Pancreas (tissue), 10 donors: ENCODE results near the gene PXYLP1. TPM values are rescaled to one million over a fixed set of nuclear protein-coding genes. Genes with fewer than 3 reads are reported as not detected.

ENCODE experiments used
- ATAC-seq, 4 donors: fragments of 200-7000 bp; cut with Tn5 transposase; one replicate each; pipeline versions ENCODE4 v1.8.0 to v1.9.1; 2020; ENCODE audit warnings: mild to moderate bottlenecking in 4 of 4, moderate library complexity in 4 of 4
- DNase-seq, 6 donors: peaks; one replicate each; pipeline ENCODE4 v3.0.0-alpha.2; 2020
- FAIRE-seq: peaks from 2 replicates; lab custom pipeline; 2012; peaks lifted over from hg19 to GRCh38; lab: Jason Lieb, UNC
- H3K27ac ChIP-seq, 4 donors: fragments of 200-600 bp; sonication (generic); 1 replicate in 3 of 4; 2 replicates in 1 of 4; pipeline versions ENCODE4 v1.5.0 to v1.8.0; 2020
- H3K27me3 ChIP-seq, 4 donors: fragments of 200-600 bp; one replicate each; pipeline ENCODE4 v1.8.0; 2021
- H3K36me3 ChIP-seq, 3 donors: fragments of 200-600 bp; sonication (generic) in 1 of 3; one replicate each; pipeline versions ENCODE4 v1.5.0 to v1.8.0; 2020 to 2021
- H3K4me1 ChIP-seq, 3 donors: fragments of 200-600 bp; one replicate each; pipeline ENCODE4 v1.8.0; 2021
- H3K4me3 ChIP-seq, 4 donors: fragments of 200-600 bp; sonication (generic) in 2 of 4; one replicate each; pipeline versions ENCODE4 v1.5.0 to v1.8.0; 2020 to 2021
- H3K9me3 ChIP-seq, 4 donors: fragments of 200-600 bp; one replicate each; pipeline ENCODE4 v1.8.0; 2021
- CTCF ChIP-seq, 4 donors: fragments of 200-600 bp; sonication (generic) in 3 of 4; IDR thresholded peaks; one replicate each; pipeline versions ENCODE4 v1.5.0 to v1.8.0; 2021; ENCODE audit warnings: antibody characterized with exemption in 4 of 4
- WGBS, 2 donors: extraction: QIAGEN DNeasy Blood & Tissue Kit; methylation state at CpG; one replicate each; pipeline ENCODE4 v1.1.7; 2013; 5-methylcytosine and 5-hydroxymethylcytosine counted together
- intact Hi-C, 3 donors: fragments of 100-400 bp; cut with DNase I; formaldehyde crosslinking; loops; one replicate each; pipeline versions ENCODE4 v1.11.1 to v1.14.2; 2022
- polyA plus RNA-seq, 2 donors: library from polyadenylated mRNA; stranded (reverse); fragments of 200-250 nt; gene quantifications; one replicate each; pipeline ENCODE4 v1.2.3, GENCODE V29; 2013
- total RNA-seq, 6 donors: library from RNA; stranded (reverse); fragmentation: NEBNext Ultra II Directional in 4 of 6; extraction: Animal tissue kit (Norgen Biotek cat#: 25700) in 4 of 6; gene quantifications; one replicate each; pipeline versions ENCODE4 v1.2.1 to v1.2.4, GENCODE V29; 2021 to 2023
- donor health status: healthy with polysubstance abuse.
- donor health status: DM: no; HTN: no; CAD: no; lungs with moderate emphysema.
- donor health status: DM: no; HTN: no; CAD: no.
- donor health status: control.
- donor health status: control.
- donor health status: Bipolar disorder and iron deficiency.
- donor health status: DM: yes; HTN: yes; CAD: no.
- donor health status: DM: no; HTN: no; CAD: no.
- donor health status: DM: no; HTN: no; CAD: no.
- donor health status: DM: yes; HTN: yes; CAD: no.

Gene PXYLP1
- total and polyA plus RNA-seq, 8 donors: 6.0 to 11.6 (median 7.7) TPM

GRCh38 chr3:141256820-141257219 lies 25.2 kb downstream of the PXYLP1 start:
- ATAC-seq: no peak
- no peak for FAIRE-seq
- WGBS, 2 donors: 87 to 95% methylated on average over 6 of the region's 6 CpGs

GRCh38 chr3:141257961-141258360 lies 26.3 kb downstream of the PXYLP1 start:
- ATAC-seq (no peak), FAIRE-seq (no peak), DNase-seq (no peak)
- no peaks in the 10 kb centered on the region for H3K4me1 ChIP-seq
- no peaks in the 10 kb centered on the region for H3K27me3 ChIP-seq
- H3K36me3 ChIP-seq: no peaks in the 10 kb centered on the region
- no peak overlapping the region for H3K27ac ChIP-seq
- 90% methylated on average over 8 of the region's 8 CpGs for WGBS, 2 donors
- intact Hi-C loops: no loop called here
- H3K4me3 ChIP-seq: no peak overlapping the region
- no peaks in the 10 kb centered on the region for H3K9me3 ChIP-seq
- no peak for TF ChIP-seq CTCF (IDR thresholded peaks at IDR 0.05)

More at GRCh38 chr3:141256820-141257219, 25.2 kb downstream of the PXYLP1 start:
- no peak for DNase-seq
- no peak for TF ChIP-seq CTCF (IDR thresholded peaks at IDR 0.05)
- intact Hi-C loops: no loop called here
- H3K4me3 ChIP-seq: no peak overlapping the region
- no peaks in the 10 kb centered on the region for H3K4me1 ChIP-seq
- H3K9me3 ChIP-seq: no peaks in the 10 kb centered on the region
- no peaks in the 10 kb centered on the region for H3K27me3 ChIP-seq
- no peak overlapping the region for H3K27ac ChIP-seq
- H3K36me3 ChIP-seq: no peaks in the 10 kb centered on the region

- H3K27ac ChIP-seq: no peak overlapping the region
- no peaks in the 10 kb centered on the region for H3K27me3 ChIP-seq
- H3K9me3 ChIP-seq: no peaks in the 10 kb centered on the region
- TF ChIP-seq CTCF (IDR thresholded peaks at IDR 0.05): no peak
- H3K4me1 ChIP-seq: no peaks in the 10 kb centered on the region
- WGBS, 2 donors: 69 to 92% methylated on average over 2 of the region's 2 CpGs
- H3K4me3 ChIP-seq: no peak overlapping the region
- intact Hi-C loops: no loop called here
- no peak for ATAC-seq
- DNase-seq: no peak
- no peaks in the 10 kb centered on the region for H3K36me3 ChIP-seq
- no peak for FAIRE-seq
Observed at GRCh38 chr3:141258973-141259372, 27.3 kb downstream of the PXYLP1 start.

GRCh38 chr3:141259821-141260629 lies 28.4 kb downstream of the PXYLP1 start:
- intact Hi-C loops: no loop called here
- Histone ChIP-seq H3K4me3 (no peak overlapping the region), H3K27ac (no peak overlapping the region), H3K4me1 (no peaks in the 10 kb centered on the region), H3K9me3 (no peaks in the 10 kb centered on the region), H3K27me3 (no peaks in the 10 kb centered on the region), H3K36me3 (no peaks in the 10 kb centered on the region)
- no peak for TF ChIP-seq CTCF (IDR thresholded peaks at IDR 0.05)
- FAIRE-seq (no peak), ATAC-seq (no peak), DNase-seq (no peak)
- WGBS, 2 donors: 81 to 85% methylated on average over 15 of the region's 15 CpGs

- intact Hi-C loops: no loop called here
- DNase-seq (no peak), ATAC-seq (no peak), FAIRE-seq (no peak)
- no peaks in the 10 kb centered on the region for H3K9me3 ChIP-seq
- H3K27ac ChIP-seq: no peak overlapping the region
- no peaks in the 10 kb centered on the region for H3K36me3 ChIP-seq
- 98 to 100% methylated on average over 2 of the region's 2 CpGs for WGBS, 2 donors
- no peaks in the 10 kb centered on the region for H3K27me3 ChIP-seq
- no peak overlapping the region for H3K4me3 ChIP-seq
- no peak for TF ChIP-seq CTCF (IDR thresholded peaks at IDR 0.05)
- H3K4me1 ChIP-seq: no peaks in the 10 kb centered on the region
Observed at GRCh38 chr3:141260630-141260927, 29.0 kb downstream of the PXYLP1 start.
